ENCODE data around the gene IL7R. TPM values are rescaled to one million over a fixed set of nuclear protein-coding genes. Genes with fewer than 3 reads are reported as not detected.

The IL7R gene
- total RNA-seq, 1 experiment from 2014 or later, result not detected

GRCh38 chr5:35908814-35909213 lies 52.1 kb downstream of the IL7R start:
- Histone ChIP-seq H3K9me3 (ENCODE audit: control insufficient read depth, low read depth, low read length) (no peaks in the 10 kb centered on the region), H4K91ac (ENCODE audit: insufficient read length, low read depth, low read length) (no peak overlapping the region), H3K4ac (ENCODE audit: low read depth, low read length) (no peak overlapping the region), H3T11ph (ENCODE audit: low read length) (no peak overlapping the region), H3K14ac (ENCODE audit: insufficient read depth, low read length) (no peak overlapping the region), H4K5ac (ENCODE audit: insufficient read length, low read depth, low read length) (no peak overlapping the region), H3K79me2 (ENCODE audit: insufficient read depth, low read length) (no peaks in the 10 kb centered on the region), H3K4me2 (ENCODE audit: insufficient read depth, insufficient read length, low read length) (no peak overlapping the region), H2BK20ac (ENCODE audit: low read depth, low read length, poor library complexity, severe bottlenecking) (no peak overlapping the region), H2BK12ac (ENCODE audit: insufficient read length, low read depth, low read length) (no peak overlapping the region), H3K9ac (ENCODE audit: extremely low read depth, insufficient read length, low read length) (no peak overlapping the region), H2AFZ (ENCODE audit: low read length) (no peak overlapping the region), H3K56ac (ENCODE audit: insufficient read length, low read depth, low read length) (no peak overlapping the region), H3K23me2 (ENCODE audit: insufficient read length, low read depth, low read length, poor library complexity, severe bottlenecking) (no peaks in the 10 kb centered on the region), H3K18ac (ENCODE audit: insufficient read length, low read depth, low read length) (no peak overlapping the region), H2BK120ac (ENCODE audit: low read depth, low read length, poor library complexity, severe bottlenecking) (no peak overlapping the region), H2BK15ac (ENCODE audit: low read depth, low read length) (no peak overlapping the region), H2BK5ac (ENCODE audit: insufficient read length, low read length) (no peak overlapping the region), H3K23ac (ENCODE audit: insufficient read length, low read depth, low read length) (no peak overlapping the region), H3K4me1 (ENCODE audit: insufficient read depth, low read length) (no peaks in the 10 kb centered on the region), H2AK5ac (ENCODE audit: insufficient read length, low read length) (no peak overlapping the region), H3K27ac (ENCODE audit: insufficient read length, low read depth, low read length) (no peak overlapping the region), H4K20me1 (ENCODE audit: control insufficient read depth, insufficient read depth, insufficient read length) (no peaks in the 10 kb centered on the region), H4K8ac (replicated peaks; ENCODE audit: insufficient read length, low read depth, low read length) (no peak overlapping the region), H3K79me1 (ENCODE audit: insufficient read depth, low read depth, low read length, poor library complexity, severe bottlenecking) (no peaks in the 10 kb centered on the region), H3K27me3 (ENCODE audit: insufficient read depth, low read length) (no peaks in the 10 kb centered on the region)
- no peak for DNase-seq
- Mint-ChIP-seq H3K4me1 (peaks cover 3 to 8% of the 10 kb centered on the region in 2 experiments; a peak in 3 of 4 replicates), H3K9me3 (peaks cover 39 to 44% of the 10 kb centered on the region in 2 experiments), H3K4me3 (no peak overlapping the region), H3K27me3 (ENCODE audit: low read depth) (peaks cover 6% of the 10 kb centered on the region), H3K27ac (peak overlapping the region in 1 of 3 experiments; percentile 52; a peak in 1 of 7 replicates), H3K36me3 (ENCODE audit: insufficient read depth in 1 of 3, low read depth in 3 of 3) (peaks cover 4 to 23% (median 18%) of the 10 kb centered on the region in 3 experiments; a peak in 6 of 7 replicates)
- no peak for TF ChIP-seq CTCF (conservative IDR thresholded peaks at IDR 0.05)
